Left lung (tissue), 14 donors: Measurements from ENCODE around the gene RIMS4. TPM values are rescaled to one million over a fixed set of nuclear protein-coding genes. Genes with fewer than 3 reads are reported as not detected.

Source experiments
- ATAC-seq: fragments of 200-7000 bp; cut with Tn5 transposase; one replicate; pipeline ENCODE4 v1.9.1; 2020; ENCODE audit warnings: moderate library complexity
- DNase-seq, 4 donors: peaks; one replicate each; pipeline ENCODE4 v3.0.0-alpha.2; 2013 to 2020
- H3K27ac ChIP-seq, 2 donors: fragments of 200-600 bp; sonication (generic) in 1 of 2; one replicate each; pipeline versions ENCODE4 v1.5.0 to v1.8.0; 2020 to 2021
- H3K27me3 ChIP-seq, 2 donors: fragments of 200-600 bp; sonication (generic) in 1 of 2; one replicate each; pipeline versions ENCODE4 v1.5.0 to v1.8.0; 2020 to 2021
- H3K36me3 ChIP-seq, 2 donors: fragments of 200-600 bp; sonication (generic) in 1 of 2; one replicate each; pipeline versions ENCODE4 v1.5.0 to v1.8.0; 2020 to 2021
- H3K4me1 ChIP-seq, 2 donors: fragments of 200-600 bp; one replicate each; pipeline ENCODE4 v1.8.0; 2021
- H3K4me3 ChIP-seq, 2 donors: fragments of 200-600 bp; sonication (generic) in 1 of 2; one replicate each; pipeline versions ENCODE4 v1.5.0 to v1.8.0; 2020 to 2021; ENCODE audit warnings: mild to moderate bottlenecking in 1 of 2
- H3K9me3 ChIP-seq, 2 donors: fragments of 200-600 bp; sonication (generic) in 1 of 2; one replicate each; pipeline versions ENCODE4 v1.5.0 to v1.8.0; 2020 to 2021
- CTCF ChIP-seq, 2 donors: fragments of 200-600 bp; sonication (generic) in 1 of 2; IDR thresholded peaks; one replicate each; pipeline versions ENCODE4 v1.5.0 to v1.8.0; 2021; ENCODE audit warnings: antibody characterized with exemption in 2 of 2
- intact Hi-C, 2 donors: fragments of 100-400 bp; cut with DNase I; formaldehyde crosslinking; loops; one replicate each; pipeline versions ENCODE4 v1.11.2 to v1.14.2; 2022
- long read RNA-seq, 12 donors: library from polyadenylated mRNA in 2 of 12; unstranded in 2 of 12; transcript quantifications; one replicate each; pipeline ENCODE4 v2.0.0 and lab custom pipeline, GENCODE V29; 2019 to 2026
- polyA plus RNA-seq, 6 donors: library from polyadenylated mRNA; unstranded; fragments of 120-200 nt; gene quantifications; one replicate each; pipeline ENCODE4 v1.2.1, GENCODE V29; 2013; ENCODE audit not compliant: insufficient read length in 6 of 6
- total RNA-seq, 2 donors: library from RNA; stranded (reverse); fragmentation: NEBNext Ultra II Directional; extraction: Animal tissue kit (Norgen Biotek cat#: 25700); gene quantifications; one replicate each; pipeline ENCODE4 v1.2.1, GENCODE V29; 2021
- donor health status: DM: no; HTN: yes; CAD: no.
- donor health status: DM: no; HTN: no; CAD: no.

RIMS4 gene
- total RNA-seq, result 1 to 10 TPM in 1 of 2 donors, under 1 TPM in 1; 0.47 to 4.5 TPM
- polyA plus RNA-seq, result 1 to 10 TPM; 1.8 to 6.3 (median 4.1) TPM
- long read RNA-seq, donor 1, partial matches to known transcripts, result 0 of 1 reads
- long read RNA-seq, donor 1, other reads (novel, unspliced or antisense), result 0 of 1 reads
- long read RNA-seq, donor 2, full-length matches to known transcripts, result 2 of 2 reads
- long read RNA-seq, donor 2, partial matches to known transcripts, result 0 of 2 reads
- long read RNA-seq, donor 2, other reads (novel, unspliced or antisense), result 0 of 2 reads
- long read RNA-seq, donor 3, full-length matches to known transcripts, result 1 of 36 reads
- long read RNA-seq, donor 3, partial matches to known transcripts, result 35 of 36 reads
- long read RNA-seq, donor 3, other reads (novel, unspliced or antisense), result 0 of 36 reads
- long read RNA-seq, donor 4, result 0 reads
- long read RNA-seq, donor 5, result 0 reads
- long read RNA-seq, donor 6, partial matches to known transcripts, result 0 of 1 reads
- long read RNA-seq, donor 6, other reads (novel, unspliced or antisense), result 0 of 1 reads
- long read RNA-seq, donor 7, result 0 reads
- long read RNA-seq, donor 8, result 0 reads
- long read RNA-seq, donor 9, result 0 reads
- long read RNA-seq, donor 10, result 0 reads
- long read RNA-seq, donor 11, full-length matches to known transcripts, result 8 of 8 reads
- long read RNA-seq, donor 11, partial matches to known transcripts, result 0 of 8 reads
- long read RNA-seq, donor 11, other reads (novel, unspliced or antisense), result 0 of 8 reads
- long read RNA-seq, donor 12, partial matches to known transcripts, result 0 of 1 reads
- long read RNA-seq, donor 12, other reads (novel, unspliced or antisense), result 0 of 1 reads

- H3K9me3 ChIP-seq, result peaks cover 0 to 4% of the 10 kb centered on the region in 2 donors
- H3K27me3 ChIP-seq, result peaks cover 35 to 73% of the 10 kb centered on the region in 2 donors
- peak within 1 kb of the TSS in 1 of 2 donors; percentile 26 for H3K4me3 ChIP-seq
Observed at GRCh38 chr20:44810391-44811149, at the start of gene RIMS4. RIMS4 (minus strand) TSS chr20:44810546; CDS start chr20:44810271, 275 bp downstream.

GRCh38 chr20:44858606-44859360, 48.4 kb upstream of the RIMS4 start:
- intact Hi-C loops, result no loop called here
- H3K9me3 ChIP-seq, result no peaks in the 10 kb centered on the region
- TF ChIP-seq CTCF (IDR thresholded peaks at IDR 0.05), result no peak
- H3K27me3 ChIP-seq, result no peaks in the 10 kb centered on the region
- H3K36me3 ChIP-seq, result no peaks in the 10 kb centered on the region
- DNase-seq (peak in 2 of 4 donors; percentile 31 to 57), ATAC-seq (no peak)
- no peak overlapping the region for H3K27ac ChIP-seq
- no peaks in the 10 kb centered on the region for H3K4me1 ChIP-seq
- no peak overlapping the region for H3K4me3 ChIP-seq

More at GRCh38 chr20:44810391-44811149, at the start of gene RIMS4:
- no peaks in the 10 kb centered on the region for H3K4me1 ChIP-seq
- intact Hi-C loops, result no loop called here
- ATAC-seq (no peak), DNase-seq (peak in 1 of 4 donors; percentile 20)
- no peak for TF ChIP-seq CTCF (IDR thresholded peaks at IDR 0.05)
- H3K27ac ChIP-seq, result no peak within 1 kb of the TSS
- H3K36me3 ChIP-seq, result no peaks in the 10 kb centered on the region

GRCh38 chr20:44856856-44857448, 46.6 kb upstream of the RIMS4 start:
- ATAC-seq, result no peak
- DNase-seq, result no peak
- Histone ChIP-seq H3K27ac (no peak overlapping the region), H3K4me3 (no peak overlapping the region), H3K4me1 (no peaks in the 10 kb centered on the region), H3K27me3 (no peaks in the 10 kb centered on the region), H3K36me3 (no peaks in the 10 kb centered on the region), H3K9me3 (no peaks in the 10 kb centered on the region)
- intact Hi-C loops, result no loop called here
- no peak for TF ChIP-seq CTCF (IDR thresholded peaks at IDR 0.05)

GRCh38 chr20:44856442-44856841, 46.1 kb upstream of the RIMS4 start:
- DNase-seq, result no peak
- Histone ChIP-seq H3K36me3 (no peaks in the 10 kb centered on the region), H3K4me3 (no peak overlapping the region), H3K27ac (no peak overlapping the region), H3K4me1 (no peaks in the 10 kb centered on the region), H3K9me3 (no peaks in the 10 kb centered on the region), H3K27me3 (no peaks in the 10 kb centered on the region)
- intact Hi-C loops, result no loop called here
- no peak for TF ChIP-seq CTCF (IDR thresholded peaks at IDR 0.05)
- no peak for ATAC-seq
